Activated CD4-positive, CD25-positive, alpha-beta regulatory T cell treated with anti-CD3 and anti-CD28 coated beads, Interleukin-2, amount 50 U/mL, for 24 hours (primary cell): ENCODE measurements around the gene HNRNPF.
"Not testable (repeated sequence)": the region's sequence is repeated elsewhere in the genome, so short reads cannot be mapped to it uniquely, and the experiment has no call there.

Experiments used
- ATAC-seq, 2 donors: fragments of 150-1000 bp; cut with Tn5 transposase; one replicate each; pipeline ENCODE4 v1.10.0; 2021; ENCODE audit warnings: mild to moderate bottlenecking in 1 of 2, moderate library complexity in 1 of 2

The HNRNPF gene, protein sequence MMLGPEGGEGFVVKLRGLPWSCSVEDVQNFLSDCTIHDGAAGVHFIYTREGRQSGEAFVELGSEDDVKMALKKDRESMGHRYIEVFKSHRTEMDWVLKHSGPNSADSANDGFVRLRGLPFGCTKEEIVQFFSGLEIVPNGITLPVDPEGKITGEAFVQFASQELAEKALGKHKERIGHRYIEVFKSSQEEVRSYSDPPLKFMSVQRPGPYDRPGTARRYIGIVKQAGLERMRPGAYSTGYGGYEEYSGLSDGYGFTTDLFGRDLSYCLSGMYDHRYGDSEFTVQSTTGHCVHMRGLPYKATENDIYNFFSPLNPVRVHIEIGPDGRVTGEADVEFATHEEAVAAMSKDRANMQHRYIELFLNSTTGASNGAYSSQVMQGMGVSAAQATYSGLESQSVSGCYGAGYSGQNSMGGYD

GRCh38 chr10:43408710-43409384, at the start of gene HNRNPF:
HNRNPF (minus strand) TSS chr10:43409186; CDS start chr10:43387884, 21,302 bp downstream.
- ATAC-seq, result peak; percentile 76

GRCh38 chr10:43458227-43458626, 49.2 kb upstream of the HNRNPF start:
- no peak for ATAC-seq

- ATAC-seq, result not testable (repeated sequence)
These were observed 47.6 kb upstream of the HNRNPF start for GRCh38 chr10:43456561-43456960.

DNA sequence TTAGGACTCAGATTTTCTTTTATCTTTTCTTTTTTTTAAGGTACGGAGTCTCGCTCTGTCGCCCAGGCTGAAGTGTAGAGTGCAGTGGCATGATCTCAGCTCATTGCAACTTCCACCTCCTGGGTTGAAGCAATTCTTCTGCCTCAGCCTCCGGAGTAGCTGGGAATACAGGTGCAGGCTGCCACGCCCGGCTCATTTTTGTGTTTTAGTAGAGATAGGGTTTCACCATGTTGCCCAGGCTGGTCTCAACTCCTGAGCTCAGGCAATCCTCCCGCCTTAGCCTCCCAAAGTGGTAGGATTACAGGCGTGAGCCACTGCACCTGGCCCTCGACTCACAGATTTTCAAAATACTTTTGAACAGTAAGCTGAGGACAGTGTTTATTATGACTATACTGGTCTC, 45.0 kb upstream of the HNRNPF start:
- not testable (repeated sequence) for ATAC-seq

DNA sequence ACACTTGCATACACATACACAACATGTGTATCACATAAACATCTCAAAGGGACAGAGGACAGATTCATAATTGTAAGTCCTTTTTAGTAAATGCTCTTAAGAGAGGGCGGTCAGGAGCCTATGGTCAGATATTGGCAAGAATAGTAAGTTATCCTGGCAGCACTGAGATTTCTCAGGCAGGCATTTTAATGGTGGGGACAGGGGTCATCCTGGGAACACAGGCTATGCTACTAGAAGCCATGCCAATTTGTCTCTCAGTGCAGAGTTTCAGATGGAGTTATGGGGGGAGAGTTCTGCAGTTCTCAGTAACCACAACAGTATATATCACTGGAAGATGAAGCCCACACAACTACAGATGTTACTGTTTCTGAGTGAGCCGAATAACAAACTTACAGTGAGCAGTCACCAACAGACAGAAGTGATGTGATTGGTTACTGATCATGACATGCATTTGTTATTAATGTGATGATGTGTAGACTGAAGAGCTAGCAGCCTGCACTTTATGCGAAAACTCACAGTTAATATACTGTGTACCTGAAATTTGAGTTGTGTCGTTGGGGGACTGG, 44.4 kb upstream of the HNRNPF start:
- peak; percentile 47 to 62 for ATAC-seq

- ATAC-seq, result no peak
These were observed 43.4 kb upstream of the HNRNPF start for GRCh38 chr10:43452356-43452914.

GRCh38 chr10:43448742-43449141, 39.8 kb upstream of the HNRNPF start:
- no peak for ATAC-seq

DNA sequence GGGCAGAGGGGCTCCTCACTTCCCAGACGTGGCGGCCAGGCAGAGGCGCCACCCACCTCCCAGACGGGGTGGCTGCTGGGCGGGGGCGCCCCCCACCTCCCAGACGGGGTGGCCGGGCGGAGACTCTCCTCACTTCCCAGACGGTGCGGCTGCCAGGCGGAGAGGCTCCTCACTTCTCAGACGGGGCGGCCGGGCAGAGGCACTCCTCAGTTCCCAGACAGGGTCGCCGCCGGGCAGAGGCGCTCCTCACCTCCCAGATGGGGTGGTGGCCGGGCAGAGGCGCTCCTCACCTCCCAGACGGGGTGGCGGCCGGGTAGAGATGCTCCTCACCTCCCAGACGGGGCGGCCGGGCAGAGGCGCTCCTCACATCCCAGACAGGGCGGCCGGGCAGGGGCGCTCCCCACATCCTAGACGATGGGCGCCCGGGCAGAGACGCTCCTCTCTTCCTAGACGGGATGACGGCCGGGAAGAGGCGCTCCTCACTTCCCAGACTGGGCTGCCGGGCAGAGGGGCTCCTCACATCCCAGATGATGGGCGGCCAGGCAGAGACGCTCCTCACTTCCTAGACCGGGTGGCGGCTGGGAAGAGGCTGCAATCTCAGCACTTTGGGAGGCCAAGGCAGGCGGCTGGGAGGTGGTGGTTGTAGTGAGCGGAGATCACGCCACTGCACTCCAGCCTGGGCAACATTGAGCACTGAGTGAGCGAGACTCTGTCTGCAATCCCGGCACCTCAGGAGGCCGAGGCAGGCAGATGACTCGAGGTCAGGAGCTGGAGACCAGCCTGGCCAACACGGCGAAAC, 37.4 kb upstream of the HNRNPF start:
- not testable (repeated sequence) for ATAC-seq

DNA sequence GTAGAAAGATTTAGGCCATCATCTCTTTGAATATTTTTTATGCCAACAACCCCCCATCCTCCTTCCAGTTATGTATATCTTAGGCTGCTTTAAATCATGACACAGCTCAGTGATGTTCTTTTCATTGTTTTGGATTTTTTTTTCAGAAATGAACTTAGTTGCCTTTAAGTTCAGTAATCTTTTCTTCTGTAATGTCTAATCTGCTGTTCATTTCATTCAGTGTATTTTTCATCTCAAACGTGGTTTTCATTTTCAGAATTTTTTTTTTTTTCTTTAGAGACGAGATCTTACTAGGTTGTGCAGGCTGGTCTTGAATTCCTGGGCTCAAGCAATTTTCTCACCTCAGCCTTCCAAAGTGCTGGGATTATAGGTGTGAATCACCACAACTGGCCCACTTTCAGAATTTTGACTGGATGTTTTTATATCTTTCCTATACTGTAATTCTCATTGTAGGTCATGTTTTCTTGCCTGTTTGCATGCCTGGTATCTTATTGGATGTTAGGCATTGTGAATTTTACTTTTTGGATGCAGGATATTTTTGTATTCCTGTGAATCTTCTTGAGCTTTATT, 36.0 kb upstream of the HNRNPF start:
- no peak for ATAC-seq

GRCh38 chr10:43444323-43444722, 35.3 kb upstream of the HNRNPF start:
- ATAC-seq, result no peak

- ATAC-seq, result no peak
These were observed 31.6 kb upstream of the HNRNPF start for GRCh38 chr10:43440463-43441134.

DNA sequence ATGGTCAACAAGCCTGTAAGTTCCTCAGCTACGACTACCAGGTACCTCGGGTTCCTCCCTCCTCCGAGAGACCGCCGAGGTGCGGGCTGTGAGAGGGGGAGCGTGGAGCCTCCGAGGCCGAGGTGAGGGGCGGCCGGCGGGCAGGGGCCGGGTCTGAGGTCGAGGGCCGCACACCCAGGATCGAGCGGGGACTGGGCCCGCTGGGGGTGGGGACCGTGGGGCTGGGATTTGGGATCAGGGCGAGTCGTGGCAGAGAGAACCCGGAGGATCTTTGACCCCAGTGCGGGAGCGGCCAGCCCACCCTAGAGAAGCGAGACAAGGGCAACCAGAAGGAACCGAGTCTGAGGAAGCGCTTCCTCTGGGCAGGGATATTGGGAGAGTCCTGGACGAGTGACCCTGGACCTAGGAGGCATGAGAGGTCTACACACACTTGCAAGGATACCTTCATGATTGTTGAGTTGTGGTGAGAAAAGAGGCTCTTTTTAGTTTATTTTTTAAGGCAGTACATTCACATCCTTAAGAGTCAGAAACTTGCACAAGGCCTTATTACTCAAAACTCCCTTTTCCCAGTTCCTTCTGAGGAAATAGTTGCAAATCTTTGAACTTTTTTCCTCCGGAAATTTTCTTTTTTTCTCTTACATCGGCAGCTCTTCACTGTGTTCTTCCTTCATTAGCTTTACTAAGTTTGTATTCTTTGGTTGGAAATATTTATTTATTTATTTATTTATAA, 28.3 kb upstream of the HNRNPF start:
- ATAC-seq, result no peak

DNA sequence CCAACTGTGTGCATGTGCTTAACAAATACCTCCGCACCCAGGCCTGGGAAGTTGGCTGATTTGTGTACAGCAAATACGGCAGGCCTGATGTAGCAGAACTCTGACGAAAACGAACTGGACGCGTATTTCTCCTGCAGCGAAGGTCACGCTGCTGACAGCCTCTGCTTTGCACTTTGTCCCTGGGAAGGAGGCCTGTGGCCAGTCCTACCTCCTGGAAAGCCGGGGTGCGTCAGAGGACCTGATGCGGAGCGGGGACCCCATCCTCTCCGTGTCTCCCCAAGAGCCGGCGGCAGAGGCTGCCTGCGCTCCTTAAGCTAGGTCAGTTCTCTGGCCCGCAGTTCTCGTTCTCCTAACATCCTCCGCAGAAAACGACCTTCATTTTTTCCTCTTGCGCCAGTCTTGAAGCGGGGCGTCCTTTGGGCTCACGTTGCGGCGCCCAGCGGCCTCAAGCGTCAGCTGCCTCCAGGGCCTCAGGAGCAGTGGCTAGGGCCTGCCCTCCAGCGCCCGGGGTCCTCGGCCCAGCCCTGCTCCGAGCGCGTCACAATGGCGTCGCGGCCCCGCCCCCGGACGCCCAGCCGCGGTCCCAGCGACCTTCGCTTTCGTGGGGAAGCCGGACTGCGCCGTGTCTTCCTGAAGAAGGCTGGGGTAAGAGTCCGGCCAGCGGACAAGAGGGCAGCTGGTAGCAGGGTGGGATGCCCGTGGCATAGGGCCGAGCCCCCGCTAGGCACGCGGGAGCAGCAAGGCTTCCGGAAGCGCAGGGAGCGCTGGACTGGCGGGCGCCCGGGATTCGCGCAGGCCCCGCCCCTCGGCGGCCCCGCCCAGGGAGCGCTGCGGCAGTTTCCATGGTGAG, 27.5 kb upstream of the HNRNPF start, which contains the start of gene ZNF487:
Gene ZNF487, plus strand, starts transcription at position 821 of the 850 bp plus-strand sequence. CDS start 38,703 bp downstream, outside the sequence.
- peak; percentile 95 to 97 for ATAC-seq

GRCh38 chr10:43430926-43431663, 22.1 kb upstream of the HNRNPF start:
- no peak for ATAC-seq

- ATAC-seq, result peak in 1 of 2 donors; percentile 49
These were observed 18.3 kb upstream of the HNRNPF start for GRCh38 chr10:43427166-43427825.

GRCh38 chr10:43426476-43426875, 17.5 kb upstream of the HNRNPF start:
- ATAC-seq, result not testable (repeated sequence)

DNA sequence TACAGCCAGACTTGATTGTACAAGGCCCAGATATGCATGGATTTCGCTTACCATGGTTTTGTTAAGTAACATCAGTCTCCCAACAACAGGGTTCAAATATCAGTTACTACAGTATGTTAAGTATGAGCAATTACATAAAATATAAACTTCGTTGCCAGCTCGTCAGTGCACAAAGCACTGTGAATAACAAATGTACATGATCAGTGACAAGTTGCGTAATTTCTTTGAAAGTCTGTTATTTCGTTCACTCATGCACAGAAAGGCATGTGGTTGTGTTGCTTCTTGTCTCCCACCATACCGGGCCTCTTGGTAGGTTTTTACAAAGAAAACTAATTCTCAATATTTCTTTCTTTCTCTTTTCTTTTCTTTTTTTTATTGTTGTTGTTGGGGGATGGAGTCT, 15.4 kb upstream of the HNRNPF start:
- ATAC-seq, result no peak

- not testable (repeated sequence) for ATAC-seq
These were observed 13.0 kb upstream of the HNRNPF start for GRCh38 chr10:43421944-43422343.
